IPS-NIHi7 (cell line): ENCODE data around the gene TRIM34.
"Not testable (repeated sequence)": the region's sequence is repeated elsewhere in the genome, so short reads cannot be mapped to it uniquely, and the experiment has no call there.

Experiments used
- DNase-seq: peaks from one replicate; pipeline ENCODE4 v3.0.0; 2012; ENCODE audit warnings: mixed read lengths; ENCODE audit errors: extremely low spot score

Gene TRIM34

GRCh38 chr11:5621580-5621979 lies 3.2 kb upstream of the TRIM34 start:
- DNase-seq: no peak

GRCh38 chr11:5622802-5623201 lies 2.0 kb upstream of the TRIM34 start:
- no peak for DNase-seq

DNA sequence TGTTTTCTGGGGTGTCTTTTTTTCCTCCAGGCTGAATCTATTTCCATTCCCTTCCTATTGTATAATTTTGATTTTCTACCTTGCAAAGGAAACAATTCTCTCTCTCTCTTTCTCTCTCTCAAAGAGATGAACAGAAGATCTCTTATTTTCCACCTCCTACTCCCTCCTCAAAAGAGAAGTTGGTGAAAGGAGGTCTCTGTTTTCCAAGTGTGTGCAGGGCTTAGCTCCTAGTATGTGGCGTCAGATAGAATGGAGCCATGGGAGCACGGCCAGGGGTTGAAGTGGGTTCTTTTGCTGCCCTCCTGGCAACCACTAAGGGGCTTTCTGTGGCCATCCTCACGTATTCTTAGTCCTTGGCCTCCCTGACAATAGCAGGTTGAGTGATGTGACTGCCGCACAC lies 480 bp downstream of the TRIM34 start:
- no peak for DNase-seq

DNA sequence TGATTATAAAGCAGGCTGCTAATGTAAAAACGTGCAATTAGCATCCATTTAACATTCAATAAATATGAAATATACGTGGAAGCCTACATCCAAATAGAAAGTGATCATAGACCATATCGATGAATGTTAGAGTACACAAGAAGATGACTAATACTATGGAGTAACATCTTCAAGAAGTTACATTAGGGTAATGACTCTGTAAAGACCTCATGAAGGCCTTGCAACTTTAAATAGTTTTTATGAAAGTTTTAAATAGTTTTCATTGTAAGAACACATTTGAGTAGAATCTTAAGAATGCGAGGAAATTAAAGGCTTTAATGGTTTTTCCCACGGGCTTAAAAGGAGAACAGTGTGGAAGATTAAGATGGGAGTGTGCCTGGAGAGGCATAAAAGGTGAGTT lies 1.4 kb downstream of the TRIM34 start:
- no peak for DNase-seq

GRCh38 chr11:5631417-5631816 lies 6.6 kb downstream of the TRIM34 start:
- DNase-seq: no peak

GRCh38 chr11:5631969-5632635 lies 7.3 kb downstream of the TRIM34 start:
- no peak for DNase-seq

DNA sequence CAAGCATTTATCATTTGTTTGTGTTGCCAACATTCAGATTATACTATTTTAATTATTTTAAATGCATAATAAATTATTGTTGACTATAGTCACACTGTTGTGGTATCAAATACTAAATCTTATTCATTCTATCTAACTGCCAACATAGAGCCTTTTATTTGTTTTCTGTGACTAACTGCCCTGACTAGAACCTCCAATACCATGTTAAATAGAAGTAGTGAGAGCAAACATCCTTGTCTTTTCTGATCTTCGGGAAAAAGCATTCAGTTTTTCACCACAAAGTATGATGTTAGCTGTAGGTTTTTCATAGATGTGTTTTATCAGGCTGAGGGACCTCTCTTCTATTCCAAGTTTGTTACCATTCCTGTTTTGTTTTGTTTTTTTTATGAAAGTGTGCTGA lies 15.2 kb downstream of the TRIM34 start:
- DNase-seq: no peak

- no peak for DNase-seq
Measured at GRCh38 chr11:5643585-5643984, 18.8 kb downstream of the TRIM34 start.

- no peak for DNase-seq
Measured at GRCh38 chr11:5646139-5646538, 21.3 kb downstream of the TRIM34 start.

DNA sequence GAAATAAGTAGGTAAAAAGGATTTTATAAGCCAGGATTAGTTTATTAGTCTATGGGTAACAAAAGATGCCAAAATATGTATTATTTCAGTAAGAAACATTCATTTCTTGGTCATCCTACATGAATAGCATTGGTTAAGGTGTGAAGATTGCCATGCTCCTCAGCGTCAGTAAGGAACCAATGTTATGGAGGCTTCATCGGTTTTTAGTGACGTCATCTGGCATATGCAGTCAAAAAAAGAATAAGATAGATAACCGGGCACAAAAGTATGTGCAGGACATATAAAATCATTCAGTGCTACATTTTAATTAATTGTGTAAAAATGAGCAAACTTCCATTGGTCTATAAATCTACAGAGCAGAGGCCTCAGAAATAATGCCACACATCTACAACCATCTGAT lies 30.7 kb downstream of the TRIM34 start:
- DNase-seq: no peak

DNA sequence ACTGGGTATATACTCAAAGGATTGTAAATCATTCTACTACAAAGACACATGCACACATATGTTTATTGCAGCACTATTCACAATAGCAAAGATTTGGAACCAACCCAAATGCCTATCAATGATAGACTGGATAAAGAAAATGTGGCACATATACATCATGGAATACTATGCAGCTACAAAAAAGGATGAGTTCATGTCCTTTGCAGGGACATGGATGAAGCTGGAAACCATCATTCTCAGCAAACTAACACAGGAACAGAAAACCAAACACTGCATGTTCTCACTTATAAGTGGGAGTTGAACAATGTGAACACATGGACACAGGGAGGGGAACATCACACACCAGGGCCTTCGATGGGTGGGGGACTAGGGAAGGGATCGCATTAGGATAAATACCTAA lies 32.2 kb downstream of the TRIM34 start:
- not testable (repeated sequence) for DNase-seq

DNA sequence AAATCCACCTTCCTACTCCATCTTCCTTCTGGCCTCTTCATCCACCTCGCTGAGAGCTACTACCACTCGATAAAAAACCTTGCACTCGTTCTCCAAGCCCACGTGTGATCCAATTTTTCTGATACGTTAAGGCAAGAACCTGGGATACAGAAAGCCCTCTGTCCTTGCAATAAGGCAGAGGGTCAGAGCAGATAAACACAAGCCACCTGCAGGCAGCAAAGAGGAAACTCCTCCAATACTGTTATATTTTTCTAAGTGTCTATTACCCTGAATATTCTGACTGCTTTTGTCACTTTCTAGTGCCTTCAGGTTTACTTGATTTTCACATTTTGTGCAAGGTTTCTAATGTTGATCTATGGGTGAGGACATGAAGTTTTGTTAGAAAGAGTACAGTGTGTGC lies 33.5 kb downstream of the TRIM34 start:
- DNase-seq: no peak

GRCh38 chr11:5663511-5663910 lies 38.7 kb downstream of the TRIM34 start:
- no peak for DNase-seq

- DNase-seq: no peak
Measured at GRCh38 chr11:5665051-5665570, 40.3 kb downstream of the TRIM34 start.

DNA sequence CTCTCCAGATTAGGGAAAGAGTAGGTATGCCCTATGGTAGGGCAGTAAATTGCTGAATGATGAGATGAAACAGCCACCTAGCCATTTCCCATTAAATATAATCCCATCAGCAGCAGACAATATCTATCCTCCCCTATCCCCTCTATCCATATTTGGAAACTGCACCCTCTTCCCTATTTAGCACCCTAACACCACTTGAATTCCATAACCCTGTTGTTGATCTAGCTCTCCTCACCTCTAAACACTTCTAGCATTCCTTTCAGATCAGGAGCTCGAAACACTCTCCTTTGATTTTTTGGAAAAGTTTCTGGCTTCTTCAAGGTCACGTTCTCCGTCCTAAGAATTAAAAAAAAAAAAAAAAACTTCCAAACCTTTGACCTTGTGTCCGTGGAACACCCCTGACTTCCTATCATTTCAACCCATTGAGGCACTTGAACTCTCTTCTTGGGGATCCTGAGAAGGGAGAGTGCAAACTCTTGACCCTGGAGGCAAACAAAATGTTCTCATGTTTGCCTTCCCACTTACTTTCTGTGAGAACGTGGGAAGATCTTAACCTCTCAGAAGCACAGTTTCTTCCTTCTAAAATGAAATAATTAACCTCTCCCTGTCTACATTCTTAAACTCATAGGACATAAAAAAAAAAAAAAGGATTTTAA lies 41.1 kb downstream of the TRIM34 start:
- no peak for DNase-seq

DNA sequence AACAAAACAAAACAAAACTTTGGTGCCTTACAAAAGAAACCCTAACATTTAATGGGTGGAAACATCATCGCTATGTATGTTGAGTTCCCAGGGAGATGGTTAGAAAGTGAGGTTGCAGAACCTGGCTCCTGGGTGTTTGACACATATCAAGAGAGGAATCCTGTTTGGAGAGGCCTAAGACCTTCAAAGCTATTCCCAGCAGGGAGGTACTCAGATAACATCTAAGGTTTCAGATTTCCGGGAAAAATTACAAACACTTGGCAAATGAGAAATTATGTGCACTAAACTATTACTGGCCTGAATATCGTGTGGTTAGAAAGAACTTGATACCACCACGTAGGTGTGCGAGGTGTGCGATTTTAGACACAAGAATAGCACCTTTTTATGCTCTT lies 41.6 kb downstream of the TRIM34 start:
- DNase-seq: no peak

DNA sequence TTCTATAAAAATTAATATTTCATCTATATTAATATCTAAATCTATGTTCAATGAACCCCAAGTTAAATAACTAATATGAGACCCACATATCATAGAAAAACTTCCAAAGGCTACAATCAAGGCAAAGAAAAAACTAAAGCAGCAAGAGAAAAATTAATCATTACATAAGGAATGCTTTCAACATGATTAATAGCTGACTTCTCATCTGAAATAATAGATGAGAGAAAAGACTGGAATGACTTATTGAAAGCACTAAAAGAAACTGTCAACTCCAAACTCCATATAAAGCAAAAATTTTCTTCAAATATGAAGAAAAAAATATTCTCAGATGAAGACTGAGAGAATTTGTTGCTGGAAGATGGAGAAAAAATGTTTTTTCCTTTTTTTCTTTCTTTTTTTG lies 47.0 kb downstream of the TRIM34 start:
- DNase-seq: no peak

- no peak for DNase-seq
Measured at GRCh38 chr11:5674391-5674790, 49.6 kb downstream of the TRIM34 start.

DNA sequence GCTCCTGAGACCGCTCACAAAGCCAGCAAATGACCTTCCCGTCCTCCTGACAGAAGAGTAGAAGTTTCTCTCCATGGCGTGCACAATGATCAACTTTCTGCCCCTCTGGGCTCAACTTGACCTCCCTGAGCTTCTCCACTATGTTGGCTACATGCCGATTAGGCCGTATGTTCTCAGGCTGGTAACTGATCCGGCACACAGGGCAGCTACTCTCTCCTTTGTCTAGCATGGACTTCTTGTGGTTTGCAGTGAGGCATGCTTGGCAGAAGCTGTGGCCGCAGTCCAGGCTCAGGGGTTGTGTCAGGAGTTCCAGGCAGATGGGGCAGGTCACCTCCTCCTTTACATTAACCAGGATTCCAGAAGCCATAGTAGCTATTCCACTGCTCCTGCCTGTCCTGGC lies 55.0 kb downstream of the TRIM34 start:
- DNase-seq: no peak

GRCh38 chr11:5682890-5683441 lies 58.2 kb downstream of the TRIM34 start:
- DNase-seq: not testable (repeated sequence)

DNA sequence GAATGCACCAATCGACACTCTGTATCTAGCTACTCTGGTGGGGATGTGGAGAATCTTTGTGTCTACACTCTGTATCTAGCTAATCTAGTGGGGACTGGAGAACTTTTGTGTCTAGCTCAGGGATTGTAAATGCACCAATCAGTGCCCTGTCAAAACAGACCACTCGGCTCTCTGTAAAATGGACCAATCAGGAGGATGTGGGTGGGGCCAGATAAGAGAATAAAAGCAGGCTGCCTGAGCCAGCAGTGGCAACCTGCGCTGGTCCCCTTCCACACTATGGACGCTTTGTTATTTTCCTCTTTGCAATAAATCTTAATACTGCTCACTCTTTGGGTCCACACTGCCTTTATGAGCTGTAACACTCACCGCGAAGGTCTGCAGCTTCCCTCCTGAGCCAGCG lies 58.8 kb downstream of the TRIM34 start:
- DNase-seq: not testable (repeated sequence)

DNA sequence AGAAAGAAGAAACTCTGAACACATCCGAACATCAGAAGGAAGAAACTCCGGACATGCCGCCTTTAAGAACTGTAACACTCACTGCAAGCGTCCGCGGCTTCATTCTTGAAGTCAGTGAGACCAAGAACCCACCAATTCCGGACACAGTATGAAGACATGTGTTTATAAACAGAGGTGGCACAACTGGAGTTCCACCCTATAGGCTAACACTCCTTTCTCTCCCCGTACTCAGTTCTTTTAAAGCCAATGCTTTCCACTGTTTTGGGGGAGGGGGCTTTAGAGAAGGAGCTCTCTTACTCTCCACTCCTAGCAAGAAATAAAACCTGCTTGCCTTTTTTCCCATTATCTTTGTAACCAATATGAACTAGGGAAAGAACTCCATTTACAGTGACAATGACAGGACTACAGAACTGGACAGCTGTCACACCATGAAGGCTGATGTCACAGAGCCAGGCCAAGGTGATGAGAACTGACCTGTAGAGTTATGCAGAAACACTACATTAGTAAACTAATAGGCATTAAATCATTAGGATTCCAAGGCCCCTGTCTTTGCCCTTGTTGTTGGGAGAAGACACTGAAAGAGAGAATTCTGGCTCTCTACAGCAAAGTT lies 59.3 kb downstream of the TRIM34 start:
- no peak for DNase-seq
